Smooth muscle cell (in vitro differentiated cells): ENCODE results near the gene TBC1D22A. TPM values are rescaled to one million over a fixed set of nuclear protein-coding genes. Genes with fewer than 3 reads are reported as not detected.

ENCODE experiments used
- DNase-seq: peaks from one replicate; lab custom pipeline; 2025; ENCODE audit not compliant: unreplicated experiment; lab: John Stamatoyannopoulos, UW
- H2AFZ ChIP-seq: fragments of 200-600 bp; sonication (generic); 2 replicates; pipeline ENCODE4 v1.6.0; 2016; ENCODE audit warnings: antibody characterized with exemption, low read depth, mild to moderate bottlenecking
- H3F3A ChIP-seq: fragments of 200-600 bp; sonication (generic); 2 replicates; pipeline ENCODE4 v1.6.0; 2017; ENCODE audit warnings: antibody characterized with exemption, low read depth
- H3K27ac ChIP-seq: fragments of 200-600 bp; sonication (generic); 2 replicates; pipeline ENCODE4 v1.5.1; 2016; ENCODE audit warnings: low read depth, mild to moderate bottlenecking
- H3K27me3 ChIP-seq: fragments of 200-600 bp; sonication (generic); 2 replicates; pipeline ENCODE4 v1.6.1; 2016; ENCODE audit warnings: low read depth, mild to moderate bottlenecking
- H3K36me3 ChIP-seq: fragments of 200-600 bp; sonication (generic); 2 replicates; pipeline ENCODE4 v1.5.1; 2016; ENCODE audit warnings: low read depth
- H3K4me1 ChIP-seq: fragments of 200-600 bp; sonication (generic); 2 replicates; pipeline ENCODE4 v1.5.1; 2016; ENCODE audit warnings: low read depth
- H3K4me2 ChIP-seq: fragments of 200-600 bp; sonication (generic); 2 replicates; pipeline ENCODE4 v1.6.0; 2016; ENCODE audit warnings: mild to moderate bottlenecking
- H3K4me3 ChIP-seq: fragments of 200-600 bp; sonication (generic); 2 replicates; pipeline ENCODE4 v1.5.1; 2016; ENCODE audit warnings: mild to moderate bottlenecking
- H3K79me2 ChIP-seq: fragments of 200-600 bp; sonication (generic); 2 replicates; pipeline ENCODE4 v1.6.0; 2016; ENCODE audit warnings: low read depth, mild to moderate bottlenecking
- H3K9ac ChIP-seq: fragments of 200-600 bp; sonication (generic); 2 replicates; pipeline ENCODE4 v1.6.0; 2016; ENCODE audit warnings: low read depth
- H3K9me3 ChIP-seq: fragments of 200-600 bp; sonication (generic); replicated peaks from 2 replicates; pipeline ENCODE4 v1.5.1; 2016; ENCODE audit warnings: low read depth
- H4K20me1 ChIP-seq: fragments of 200-600 bp; sonication (generic); 2 replicates; pipeline ENCODE4 v1.6.0; 2016; ENCODE audit warnings: low read depth
- CTCF ChIP-seq: fragments of 200-600 bp; sonication (generic); IDR thresholded peaks from 2 replicates; pipeline ENCODE4 v1.5.1; 2017; ENCODE audit warnings: borderline replicate concordance, mild to moderate bottlenecking, antibody characterized with exemption; ENCODE audit not compliant: insufficient read depth, poor library complexity, severe bottlenecking
- WGBS: methylation state at CpG from one replicate; pipeline ENCODE4 v1.1.7; 2016; ENCODE audit warnings: low lambda C conversion rate; 5-methylcytosine and 5-hydroxymethylcytosine counted together
- polyA plus RNA-seq: library from polyadenylated mRNA; unstranded; fragments of >200 nt; fragmentation: Nextera tagmentation; extraction: Ambion mirVana; gene quantifications from 2 replicates; pipeline ENCODE4 v1.2.1, GENCODE V29; 2016
- total RNA-seq: library from RNA; depleted of rRNA; stranded (reverse); fragments of >200 nt; gene quantifications from 2 replicates; pipeline ENCODE4 v1.2.3, GENCODE V29; 2014

TBC1D22A gene
- total and polyA plus RNA-seq, 2 experiments from 2014 or later, result 12.5 to 14.4 TPM

GRCh38 chr22:47054231-47055072 is 292.0 kb downstream of the TBC1D22A start:
- WGBS, result 96% methylated on average over 28 of the region's 28 CpGs
- Histone ChIP-seq H3K36me3 (no peaks in the 10 kb centered on the region), H3F3A (no peaks in the 10 kb centered on the region), H3K27ac (no peak overlapping the region), H4K20me1 (peaks cover 7% of the 10 kb centered on the region), H3K9ac (no peak overlapping the region), H3K4me1 (no peaks in the 10 kb centered on the region), H3K79me2 (no peaks in the 10 kb centered on the region), H2AFZ (no peak overlapping the region), H3K4me2 (no peak overlapping the region), H3K9me3 (no peaks in the 10 kb centered on the region), H3K4me3 (no peak overlapping the region), H3K27me3 (no peaks in the 10 kb centered on the region)
- no peak for TF ChIP-seq CTCF
- no peak for DNase-seq

- no peaks in the 10 kb centered on the region for H3K36me3 ChIP-seq
- H3K27ac ChIP-seq, result no peak overlapping the region
- 92% methylated on average over 5 of the region's 5 CpGs for WGBS
- no peak overlapping the region for H3K9ac ChIP-seq
- H3K79me2 ChIP-seq, result no peaks in the 10 kb centered on the region
- no peak overlapping the region for H3K4me2 ChIP-seq
- H2AFZ ChIP-seq, result no peak overlapping the region
- no peaks in the 10 kb centered on the region for H3K27me3 ChIP-seq
- peaks cover 7% of the 10 kb centered on the region for H4K20me1 ChIP-seq
- TF ChIP-seq CTCF, result no peak
- H3K9me3 ChIP-seq, result no peaks in the 10 kb centered on the region
- no peak for DNase-seq
- H3K4me1 ChIP-seq, result no peaks in the 10 kb centered on the region
- H3K4me3 ChIP-seq, result no peak overlapping the region
- H3F3A ChIP-seq, result no peaks in the 10 kb centered on the region
Observed at GRCh38 chr22:47055073-47055355, 292.6 kb downstream of the TBC1D22A start.

GRCh38 chr22:47055461-47055860 is 293.0 kb downstream of the TBC1D22A start:
- H3K4me2 ChIP-seq, result no peak overlapping the region
- DNase-seq, result no peak
- 99% methylated on average over 4 of the region's 4 CpGs for WGBS

More at GRCh38 chr22:47055461-47055860, 293.0 kb downstream of the TBC1D22A start:
- TF ChIP-seq CTCF, result no peak
- Histone ChIP-seq H3F3A (no peaks in the 10 kb centered on the region), H3K27me3 (no peaks in the 10 kb centered on the region), H3K36me3 (no peaks in the 10 kb centered on the region), H3K4me1 (no peaks in the 10 kb centered on the region), H3K79me2 (no peaks in the 10 kb centered on the region), H3K4me3 (no peak overlapping the region), H3K9ac (no peak overlapping the region), H2AFZ (no peak overlapping the region), H3K27ac (no peak overlapping the region), H4K20me1 (peaks cover 7% of the 10 kb centered on the region), H3K9me3 (no peaks in the 10 kb centered on the region)
